Gastroesophageal sphincter (tissue), 3 donors: ENCODE data around the gene NPDC1.

ENCODE experiments used
- CTCF ChIP-seq, 4 experiments: fragments of 200-600 bp in 2 of 4; fragments of 450-650 bp in 2 of 4; sonication (generic) in 1 of 4; IDR thresholded peaks; one replicate each; pipeline ENCODE4 v1.5.1; 2017 to 2019; ENCODE audit warnings: antibody characterized with exemption in 4 of 4, mild to moderate bottlenecking in 2 of 4, moderate library complexity in 2 of 4
- POLR2A ChIP-seq, 2 donors: fragments of 450-650 bp; IDR thresholded peaks; one replicate each; pipeline ENCODE4 v1.6.1; 2017; ENCODE audit warnings: antibody characterized with exemption in 2 of 2, mild to moderate bottlenecking in 2 of 2, moderate library complexity in 1 of 2

DNA sequence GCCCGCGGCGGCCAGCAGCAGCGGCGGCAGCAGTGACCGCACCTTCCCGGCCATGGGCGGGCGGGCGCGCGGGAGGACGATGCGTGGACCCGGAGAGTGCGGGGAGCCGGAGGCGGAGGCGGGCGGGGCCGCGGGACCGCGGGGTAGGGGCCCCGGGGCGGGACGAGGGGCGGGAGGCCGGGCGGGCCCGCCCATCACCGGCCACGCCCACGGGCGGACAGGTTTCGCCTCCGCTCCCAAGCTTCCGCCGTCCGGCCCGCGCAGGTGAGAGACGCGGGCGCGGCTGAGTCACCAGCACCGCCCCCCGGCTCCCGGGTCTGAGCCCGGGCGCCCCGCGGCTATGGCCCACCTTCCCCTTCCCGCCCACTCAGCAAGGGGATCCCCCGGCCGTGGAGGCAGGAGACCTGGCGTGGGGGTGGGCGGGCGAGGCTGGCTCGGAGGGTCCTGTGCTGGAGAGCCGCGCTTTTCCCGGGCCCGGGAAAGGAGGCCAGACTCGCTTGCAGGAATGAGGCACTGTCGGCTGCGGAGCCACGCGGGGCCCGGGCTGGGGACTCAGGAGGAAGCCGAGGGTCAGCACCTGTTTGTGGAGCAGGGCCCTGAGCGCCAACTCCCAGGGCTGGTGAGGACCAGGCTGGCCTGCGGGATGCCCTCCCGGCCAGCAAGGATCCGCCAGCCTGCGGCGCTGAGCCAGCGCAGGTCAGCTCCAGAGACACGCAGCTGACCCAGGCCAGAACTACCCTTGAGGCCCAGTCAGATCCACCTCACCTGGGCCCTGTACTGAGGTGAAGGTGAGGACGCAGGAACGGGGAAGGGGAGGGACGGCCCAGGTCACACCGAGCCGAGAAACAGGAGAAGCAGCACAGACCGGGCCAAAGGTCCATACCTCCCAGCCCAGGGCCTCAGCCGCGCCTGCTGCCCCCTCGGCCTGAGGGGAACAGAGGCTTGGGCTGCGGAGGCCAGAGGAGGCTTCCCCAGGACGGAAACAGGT is 8.3 kb upstream of the NPDC1 start, which contains the start of gene ENTPD2:
- TF ChIP-seq CTCF (IDR thresholded peaks at IDR 0.05), result no peak
- no peak for TF ChIP-seq POLR2A (IDR thresholded peaks at IDR 0.05)
